Peyer's patch (tissue), 4 donors: ENCODE data around the gene WDSUB1.

Experiments
- CTCF ChIP-seq, 6 experiments: fragments of 450-650 bp in 4 of 6; fragments of 200-600 bp in 2 of 6; sonication (generic) in 1 of 6; IDR thresholded peaks; one replicate each; pipeline ENCODE4 v1.5.1; 2017 to 2019; ENCODE audit warnings: antibody characterized with exemption in 6 of 6, mild to moderate bottlenecking in 3 of 6, moderate library complexity in 1 of 6
- POLR2A ChIP-seq, 2 donors: fragments of 450-650 bp; IDR thresholded peaks; one replicate each; pipeline ENCODE4 v1.5.1; 2017; ENCODE audit warnings: antibody characterized with exemption in 2 of 2, mild to moderate bottlenecking in 2 of 2, moderate library complexity in 2 of 2

DNA sequence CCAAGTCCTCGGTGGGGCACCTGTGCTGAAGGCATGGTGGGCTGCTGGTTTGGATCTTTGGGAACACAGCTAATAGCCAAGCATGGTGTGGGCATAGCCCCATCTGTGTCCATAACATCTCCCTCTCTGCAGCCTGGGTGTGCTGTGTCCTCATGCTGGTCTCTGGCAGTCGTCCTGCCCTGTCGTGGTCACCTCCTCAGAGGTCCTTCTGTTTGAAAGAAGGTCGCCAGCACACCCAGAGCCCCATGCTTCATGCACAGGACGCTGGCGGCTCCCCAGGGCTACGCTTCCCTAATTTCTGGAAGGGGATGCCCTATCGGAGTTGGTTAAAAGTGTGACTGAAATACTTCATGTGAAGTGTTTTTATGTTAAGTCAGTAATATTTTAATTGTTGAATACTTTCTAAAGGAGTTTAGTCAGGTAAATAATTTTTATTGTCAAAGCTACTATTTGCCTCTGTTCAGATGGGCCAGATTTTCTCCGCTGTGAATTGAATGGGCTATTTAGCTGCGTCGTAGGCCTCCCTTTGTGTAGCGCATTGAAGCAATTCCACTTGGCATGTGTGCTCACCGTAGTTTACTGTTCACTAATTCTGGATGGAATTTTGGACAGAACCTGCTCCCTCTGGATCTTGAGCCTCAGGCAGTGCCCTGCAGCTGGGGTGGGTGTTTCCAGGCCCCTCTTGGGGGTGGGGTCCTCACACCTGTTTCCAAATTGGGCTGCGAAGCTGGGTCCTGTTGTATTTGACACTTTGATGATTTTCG is 81.9 kb downstream of the WDSUB1 start:
- no peak for TF ChIP-seq CTCF (IDR thresholded peaks at IDR 0.05)
- no peak for TF ChIP-seq POLR2A (IDR thresholded peaks at IDR 0.05)
